ENCODE results near the gene ADGRA1. TPM values are rescaled to one million over a fixed set of nuclear protein-coding genes. Genes with fewer than 3 reads are reported as not detected.

ADGRA1 gene
- total and polyA plus RNA-seq, 2 donors (not counting 1 experiment from before 2014, with no cell fraction given) = not detected

- H3K9me3 ChIP-seq (ENCODE audit: control insufficient read depth, insufficient read depth, low read depth, low read length) = no peaks in the 10 kb centered on the region
- no peak for TF ChIP-seq CTCF (conservative IDR thresholded peaks at IDR 0.05 in 1 of 2, IDR thresholded peaks at IDR 0.05 in 1 of 2; ENCODE audit: low read depth in 1 of 2, low read length in 2 of 2)
- TF ChIP-seq EZH2 (IDR thresholded peaks at IDR 0.05; ENCODE audit: low read length, missing control alignments) = no peak
- no peak overlapping the region for H3K4me3 ChIP-seq (replicated peaks in 1 of 4; ENCODE audit: control extremely low read depth in 1 of 4, insufficient read depth in 1 of 4, low read depth in 3 of 4, low read length in 4 of 4)
- no peaks in the 10 kb centered on the region for H3K27me3 ChIP-seq (ENCODE audit: control insufficient read depth, insufficient read depth, low read length)
- no peak overlapping the region for H2AFZ ChIP-seq (ENCODE audit: low read length)
- no peak for DNase-seq (ENCODE audit: low read depth in 2 of 2)
- H4K20me1 ChIP-seq (ENCODE audit: control insufficient read depth, extremely low read depth, insufficient read depth, low read length) = no peaks in the 10 kb centered on the region
- H3K4me1 ChIP-seq (ENCODE audit: control insufficient read depth, extremely low read depth, insufficient read depth, low read length) = no peaks in the 10 kb centered on the region
- no peaks in the 10 kb centered on the region for H3K36me3 ChIP-seq (ENCODE audit: control insufficient read depth, insufficient read depth, low read length)
- no peak overlapping the region for H3K9ac ChIP-seq (ENCODE audit: insufficient read depth, low read length)
- no peak overlapping the region for H3K4me2 ChIP-seq (ENCODE audit: extremely low read depth, insufficient read depth, low read length)
- H3K79me2 ChIP-seq (ENCODE audit: control insufficient read depth, insufficient read depth, low read length) = no peaks in the 10 kb centered on the region
- no peak overlapping the region for H3K27ac ChIP-seq (ENCODE audit: insufficient read depth, low read length)
Observed at GRCh38 chr10:133104963-133105640, 17.4 kb downstream of the ADGRA1 start.

DNA sequence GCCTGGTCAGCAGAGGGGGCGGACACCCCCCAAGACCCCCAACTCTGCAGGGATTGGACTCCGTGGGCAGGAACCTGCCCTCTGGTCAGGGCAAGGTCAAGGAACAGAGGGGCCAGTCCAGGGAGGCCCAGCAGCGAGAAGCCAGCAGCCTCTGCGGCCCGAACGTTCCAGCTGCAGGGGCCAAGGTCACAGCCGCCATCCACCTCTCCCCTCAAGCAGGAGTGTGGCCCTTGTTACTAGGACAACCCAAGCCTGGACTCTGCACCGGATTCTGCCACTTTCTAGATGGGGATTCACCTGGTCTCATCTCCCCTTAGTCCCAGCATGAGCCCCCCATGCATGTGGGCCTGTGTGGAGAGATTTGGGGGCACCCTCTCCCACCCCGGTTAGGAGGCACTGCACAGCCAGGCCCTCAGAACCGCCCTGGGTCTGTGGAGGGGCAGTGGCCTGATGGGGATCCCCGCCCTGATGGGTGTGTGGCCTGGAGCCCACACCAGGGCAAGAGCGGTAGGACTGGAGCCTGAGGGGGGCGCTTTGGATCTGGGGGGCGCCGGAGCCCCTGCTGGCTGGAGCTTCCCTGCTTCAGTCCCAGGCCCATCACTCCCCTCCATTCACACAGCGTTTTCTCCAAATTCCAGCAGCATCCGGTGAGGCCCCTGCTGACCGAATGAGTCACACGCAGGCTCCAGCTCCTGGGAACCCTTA is 18.1 kb downstream of the ADGRA1 start:
- TF ChIP-seq CTCF (conservative IDR thresholded peaks at IDR 0.05 in 1 of 2, IDR thresholded peaks at IDR 0.05 in 1 of 2; ENCODE audit: low read depth in 1 of 2, low read length in 2 of 2) (no peak), EZH2 (IDR thresholded peaks at IDR 0.05; ENCODE audit: low read length, missing control alignments) (no peak)
- Histone ChIP-seq H3K27ac (ENCODE audit: insufficient read depth, low read length) (no peak overlapping the region), H3K4me3 (replicated peaks in 1 of 4; ENCODE audit: control extremely low read depth in 1 of 4, insufficient read depth in 1 of 4, low read depth in 3 of 4, low read length in 4 of 4) (no peak overlapping the region), H3K27me3 (ENCODE audit: control insufficient read depth, insufficient read depth, low read length) (no peaks in the 10 kb centered on the region), H3K4me1 (ENCODE audit: control insufficient read depth, extremely low read depth, insufficient read depth, low read length) (no peaks in the 10 kb centered on the region), H3K9ac (ENCODE audit: insufficient read depth, low read length) (no peak overlapping the region), H3K36me3 (ENCODE audit: control insufficient read depth, insufficient read depth, low read length) (no peaks in the 10 kb centered on the region), H3K4me2 (ENCODE audit: extremely low read depth, insufficient read depth, low read length) (no peak overlapping the region), H4K20me1 (ENCODE audit: control insufficient read depth, extremely low read depth, insufficient read depth, low read length) (no peaks in the 10 kb centered on the region), H3K9me3 (ENCODE audit: control insufficient read depth, insufficient read depth, low read depth, low read length) (no peaks in the 10 kb centered on the region), H2AFZ (ENCODE audit: low read length) (no peak overlapping the region), H3K79me2 (ENCODE audit: control insufficient read depth, insufficient read depth, low read length) (no peaks in the 10 kb centered on the region)
- no peak for DNase-seq (ENCODE audit: low read depth in 2 of 2)

GRCh38 chr10:133106516-133106915 is 18.8 kb downstream of the ADGRA1 start:
- Histone ChIP-seq H2AFZ (ENCODE audit: low read length) (no peak overlapping the region), H3K79me2 (ENCODE audit: control insufficient read depth, insufficient read depth, low read length) (no peaks in the 10 kb centered on the region), H3K9me3 (ENCODE audit: control insufficient read depth, insufficient read depth, low read depth, low read length) (no peaks in the 10 kb centered on the region), H3K36me3 (ENCODE audit: control insufficient read depth, insufficient read depth, low read length) (no peaks in the 10 kb centered on the region), H3K27ac (ENCODE audit: insufficient read depth, low read length) (no peak overlapping the region), H3K4me2 (ENCODE audit: extremely low read depth, insufficient read depth, low read length) (no peak overlapping the region), H3K27me3 (ENCODE audit: control insufficient read depth, insufficient read depth, low read length) (no peaks in the 10 kb centered on the region), H3K9ac (ENCODE audit: insufficient read depth, low read length) (no peak overlapping the region), H3K4me3 (replicated peaks in 1 of 4; ENCODE audit: control extremely low read depth in 1 of 4, insufficient read depth in 1 of 4, low read depth in 3 of 4, low read length in 4 of 4) (no peak overlapping the region), H3K4me1 (ENCODE audit: control insufficient read depth, extremely low read depth, insufficient read depth, low read length) (no peaks in the 10 kb centered on the region), H4K20me1 (ENCODE audit: control insufficient read depth, extremely low read depth, insufficient read depth, low read length) (no peaks in the 10 kb centered on the region)
- no peak for TF ChIP-seq CTCF (conservative IDR thresholded peaks at IDR 0.05 in 1 of 2, IDR thresholded peaks at IDR 0.05 in 1 of 2; ENCODE audit: low read depth in 1 of 2, low read length in 2 of 2)
- no peak for DNase-seq (ENCODE audit: low read depth in 2 of 2)
